ENCODE results near the gene NTMT2. TPM values are rescaled to one million over a fixed set of nuclear protein-coding genes. Genes with fewer than 3 reads are reported as not detected.
"Not testable (repeated sequence)": the region's sequence is repeated elsewhere in the genome, so short reads cannot be mapped to it uniquely, and the experiment has no call there.

The NTMT2 gene
- total RNA-seq = not detected in 2 replicates

DNA sequence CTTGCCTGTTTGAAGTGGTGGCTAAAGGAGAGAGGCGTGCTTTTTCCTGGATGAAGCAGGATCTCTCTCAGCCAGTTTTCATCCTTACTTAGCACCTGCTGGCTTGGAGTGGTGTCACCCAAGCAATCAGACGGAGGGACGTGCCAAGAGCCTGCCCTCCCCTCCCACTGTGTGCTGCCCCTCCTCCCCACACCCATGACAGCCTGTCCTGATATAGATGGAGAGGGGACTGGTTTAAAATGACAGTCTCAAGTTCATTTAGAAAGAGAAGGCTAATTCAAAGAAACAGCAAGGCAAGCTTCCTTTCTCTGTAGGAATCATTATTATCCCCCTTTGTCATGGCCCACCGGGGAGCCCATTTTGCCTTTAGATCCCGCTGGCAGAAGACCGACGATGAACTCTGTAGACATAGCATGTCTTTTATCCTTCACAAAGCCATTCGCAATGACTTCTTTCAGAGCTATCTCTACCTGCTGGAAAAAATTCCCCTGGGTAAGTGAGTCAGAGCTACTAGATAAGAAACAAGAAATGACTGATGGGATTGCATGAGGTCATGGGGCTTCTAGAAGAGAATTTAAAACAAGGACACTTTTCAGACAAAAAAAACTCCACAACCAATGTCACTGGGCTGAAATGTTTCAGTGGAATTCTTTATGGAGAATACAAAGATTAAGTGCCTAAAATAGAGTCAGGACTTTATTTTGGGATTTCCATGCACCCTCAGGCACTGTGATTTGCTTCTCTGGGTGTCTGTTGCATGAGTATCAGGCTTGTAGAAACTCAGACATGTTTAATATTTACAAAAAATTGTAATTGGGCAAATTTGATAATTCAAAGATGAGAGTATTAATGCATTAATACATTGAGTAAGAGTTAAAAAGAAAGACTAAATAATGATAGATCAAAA is at the start of gene NTMT2:
Gene NTMT2, plus strand, starts transcription at position 190 of the 907 bp plus-strand sequence. Its CDS starts 149 bp downstream, at position 339.
- no peak for DNase-seq

DNA sequence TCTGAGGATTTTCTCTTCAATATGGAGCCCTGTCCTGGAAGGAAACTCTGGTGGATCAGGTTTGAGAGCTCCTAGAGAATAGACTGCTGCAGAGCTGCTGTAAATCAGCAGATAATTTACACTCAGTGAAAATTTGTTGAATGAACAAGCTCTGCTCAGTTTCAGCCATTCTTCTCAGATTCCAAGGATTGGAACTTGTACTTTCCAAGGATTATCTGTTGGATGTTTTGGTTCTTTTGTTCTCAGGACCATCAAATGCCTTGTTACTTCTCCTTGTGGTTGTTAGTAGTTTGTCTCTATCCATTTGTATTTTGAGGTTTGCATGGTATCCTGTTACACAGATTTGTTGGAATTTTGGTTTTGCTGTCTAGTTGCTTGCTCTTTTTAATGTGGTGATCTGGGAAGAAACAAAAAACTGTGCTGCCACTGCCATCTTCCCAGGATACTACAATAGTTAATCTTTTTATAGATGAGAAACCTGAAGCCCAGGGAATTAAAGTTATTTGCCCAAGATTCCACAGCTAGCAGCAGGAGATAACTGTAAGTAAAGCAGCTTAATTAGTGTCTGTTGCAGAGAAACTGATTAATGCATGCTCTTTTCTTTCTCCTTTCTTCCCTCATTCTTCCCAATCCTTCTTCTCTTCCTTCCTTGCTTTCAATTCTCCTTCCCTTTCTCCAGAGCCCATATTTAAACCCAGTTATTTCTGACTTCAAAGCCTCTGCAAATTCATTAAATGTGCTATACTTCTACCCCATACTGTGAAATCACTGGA is 49.6 kb upstream of the NTMT2 start:
- DNase-seq = no peak

DNA sequence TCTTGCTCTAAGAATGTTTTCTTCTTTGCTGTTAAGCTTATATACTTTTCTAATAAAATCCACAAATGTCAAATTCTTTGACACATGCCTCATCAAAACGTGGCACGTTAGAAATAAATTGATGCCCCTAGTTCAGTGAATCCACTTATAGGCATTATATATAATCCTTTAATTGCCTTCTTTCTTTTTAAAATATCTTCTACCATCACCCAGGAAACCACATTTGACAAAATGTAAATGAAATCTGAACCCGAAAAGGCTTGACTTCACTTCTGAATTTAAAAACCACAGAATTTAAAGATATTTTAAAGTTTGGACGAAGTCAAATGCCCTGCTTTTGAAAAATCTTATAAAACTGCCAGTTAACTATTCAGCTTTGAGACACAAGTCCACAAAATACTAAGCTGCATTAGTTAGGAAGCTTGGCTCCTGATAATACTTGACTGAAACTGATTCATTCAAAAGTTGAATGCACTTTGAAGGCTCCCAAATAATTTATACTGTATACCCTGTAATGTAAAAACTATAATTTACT is 48.9 kb upstream of the NTMT2 start:
- DNase-seq = no peak

DNA sequence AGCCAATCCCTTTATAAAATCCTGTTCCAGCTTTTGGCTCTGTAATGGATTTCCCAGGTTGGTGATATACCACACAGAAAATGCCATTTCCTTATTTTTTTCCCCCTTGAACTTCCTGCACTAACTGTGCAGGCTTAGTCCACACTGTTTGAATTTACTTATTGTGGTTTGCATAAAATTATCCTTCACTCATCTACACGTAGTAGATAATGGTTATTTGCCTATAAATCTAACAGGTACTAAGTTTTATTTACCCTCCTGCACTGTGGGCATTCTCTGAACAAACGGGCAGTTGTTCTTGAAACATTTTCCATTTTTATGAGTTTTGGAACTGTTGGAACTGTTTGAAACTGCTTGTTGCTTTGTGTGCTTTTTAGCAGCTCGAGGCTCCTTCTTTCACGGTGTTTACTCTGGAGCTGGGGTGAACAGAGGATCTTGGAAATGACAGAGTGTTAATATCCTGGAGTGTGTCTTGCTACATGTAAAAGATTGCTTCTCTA is 48.3 kb upstream of the NTMT2 start:
- DNase-seq = no peak

DNA sequence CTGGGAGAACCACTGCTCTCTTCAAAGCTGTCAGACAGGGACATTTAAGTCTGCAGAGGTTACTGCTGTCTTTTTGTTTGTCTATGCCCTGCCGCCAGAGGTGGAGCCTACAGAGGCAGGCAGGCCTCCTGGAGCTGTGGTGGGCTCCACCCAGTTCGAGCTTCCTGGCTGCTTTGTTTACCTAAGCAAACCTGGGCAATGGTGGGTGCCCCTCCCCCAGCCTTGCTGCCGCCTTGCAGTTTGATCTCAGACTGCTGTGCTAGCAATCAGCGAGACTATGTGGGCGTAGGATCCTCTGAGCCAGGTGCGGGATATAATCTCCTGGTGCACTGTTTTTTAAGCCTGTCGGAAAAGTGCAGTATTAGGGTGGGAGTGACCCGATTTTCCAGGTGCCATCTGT is 32.6 kb upstream of the NTMT2 start:
- not testable (repeated sequence) for DNase-seq

DNA sequence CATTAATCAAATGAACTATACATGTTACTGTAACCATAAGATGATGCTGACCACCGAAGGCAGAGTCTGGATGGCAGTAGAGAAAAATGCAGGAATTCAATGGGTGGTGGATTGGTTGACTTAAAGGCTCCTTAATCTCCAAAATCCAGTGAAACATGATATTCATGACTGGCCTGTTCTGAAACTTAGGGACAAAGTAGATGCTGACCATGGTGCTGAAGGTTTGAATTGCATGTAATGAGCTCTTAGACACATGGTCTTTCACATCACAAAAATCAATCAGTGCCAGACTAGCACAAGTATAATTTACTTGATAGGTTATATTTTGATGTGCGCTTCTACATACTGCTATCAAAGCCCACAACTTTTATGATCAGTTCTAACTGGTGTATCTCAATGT is 30.9 kb upstream of the NTMT2 start:
- DNase-seq = peak; percentile 37

DNA sequence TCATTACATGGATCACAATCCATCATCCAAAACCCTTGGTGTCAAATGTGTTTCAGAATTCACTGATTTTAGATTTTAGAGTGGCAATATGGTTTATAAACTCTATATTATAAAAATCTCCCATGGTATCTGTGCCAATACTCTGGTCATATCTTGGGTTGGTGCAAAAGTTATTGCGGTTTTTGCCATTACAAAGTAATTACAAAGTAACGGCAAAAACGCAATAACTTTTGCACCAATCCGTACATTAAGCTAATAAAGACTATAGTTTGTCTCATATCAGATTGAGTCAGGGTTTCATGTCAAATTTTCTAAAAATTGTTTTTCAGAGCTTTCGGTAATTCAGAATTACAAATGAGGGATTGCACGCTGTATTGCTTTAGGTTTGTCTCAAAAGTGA is 23.4 kb upstream of the NTMT2 start:
- DNase-seq = no peak

DNA sequence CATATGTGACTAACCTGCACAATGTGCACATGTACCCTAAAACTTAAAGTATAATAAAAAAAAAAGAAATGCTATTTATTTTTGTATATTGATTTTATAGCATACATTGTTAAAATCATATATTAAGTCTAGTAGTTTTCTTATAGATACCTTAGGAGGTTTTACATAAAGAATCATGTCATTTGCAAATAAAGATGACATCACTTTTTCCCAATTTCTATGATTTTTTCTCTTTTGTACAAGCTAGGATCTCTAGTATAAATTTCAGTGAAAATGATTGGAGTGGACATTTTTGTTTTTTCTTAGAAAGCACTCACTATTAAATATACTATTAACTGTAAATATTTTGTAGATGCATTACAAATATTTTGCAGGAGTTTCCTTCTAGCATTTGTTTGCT is 20.5 kb upstream of the NTMT2 start:
- DNase-seq = no peak

DNA sequence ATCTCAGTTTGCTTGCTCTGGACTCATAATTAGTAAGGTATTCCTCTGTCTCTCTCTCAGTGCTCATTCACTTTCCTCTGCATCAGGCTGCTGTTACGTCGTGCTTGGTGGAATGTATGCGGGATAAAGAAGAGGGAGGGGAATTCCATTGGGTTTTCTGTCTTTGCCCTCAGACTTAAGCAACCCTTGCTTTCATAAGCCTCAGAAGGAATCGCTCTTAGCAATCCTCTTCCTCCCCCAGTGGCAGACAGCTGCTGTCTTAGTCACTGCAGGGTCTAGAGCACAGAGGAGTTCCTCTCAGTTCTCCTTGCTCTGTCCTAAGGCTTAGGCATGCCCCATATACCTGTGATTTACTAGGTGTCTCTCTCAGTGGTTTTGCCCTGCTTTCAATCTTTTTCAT is 19.1 kb upstream of the NTMT2 start:
- DNase-seq = no peak

DNA sequence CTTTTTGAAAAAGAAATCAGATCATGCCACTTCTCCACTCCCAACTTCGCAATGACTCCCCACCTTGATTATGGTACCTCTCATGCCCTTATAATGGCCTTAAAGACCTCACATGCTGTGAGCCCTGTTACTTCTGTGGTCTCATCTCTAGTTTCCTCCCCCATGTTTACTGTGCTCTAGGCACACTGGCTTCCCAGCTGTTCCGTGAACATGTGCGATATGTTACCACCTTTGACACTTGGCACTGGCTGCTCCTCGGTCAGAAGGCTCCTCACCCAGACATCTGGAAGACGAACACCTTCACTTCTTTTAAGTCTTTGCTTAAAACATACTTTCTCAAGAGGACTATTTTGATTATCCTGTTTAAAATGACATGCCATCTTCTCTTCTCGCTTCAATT is 14.3 kb upstream of the NTMT2 start:
- no peak for DNase-seq

DNA sequence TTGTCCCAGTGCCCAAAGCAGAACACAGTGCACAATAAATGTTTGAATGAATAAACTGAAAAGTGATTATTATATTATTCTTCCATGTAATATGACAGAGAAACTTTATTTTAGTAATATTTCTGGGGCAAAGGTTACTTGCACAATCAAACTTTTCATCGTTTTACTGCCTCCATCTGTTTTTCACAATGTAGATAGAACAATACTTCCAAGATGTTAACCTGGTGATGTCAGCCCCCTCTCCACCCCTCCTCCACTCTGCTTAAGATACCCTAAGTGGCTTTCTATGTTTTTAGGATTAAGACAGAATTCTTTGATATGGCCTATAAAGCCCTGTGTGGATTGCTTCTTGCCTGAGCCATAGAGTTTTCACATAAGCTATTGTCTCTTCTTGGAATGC is 13.8 kb upstream of the NTMT2 start:
- DNase-seq = no peak

DNA sequence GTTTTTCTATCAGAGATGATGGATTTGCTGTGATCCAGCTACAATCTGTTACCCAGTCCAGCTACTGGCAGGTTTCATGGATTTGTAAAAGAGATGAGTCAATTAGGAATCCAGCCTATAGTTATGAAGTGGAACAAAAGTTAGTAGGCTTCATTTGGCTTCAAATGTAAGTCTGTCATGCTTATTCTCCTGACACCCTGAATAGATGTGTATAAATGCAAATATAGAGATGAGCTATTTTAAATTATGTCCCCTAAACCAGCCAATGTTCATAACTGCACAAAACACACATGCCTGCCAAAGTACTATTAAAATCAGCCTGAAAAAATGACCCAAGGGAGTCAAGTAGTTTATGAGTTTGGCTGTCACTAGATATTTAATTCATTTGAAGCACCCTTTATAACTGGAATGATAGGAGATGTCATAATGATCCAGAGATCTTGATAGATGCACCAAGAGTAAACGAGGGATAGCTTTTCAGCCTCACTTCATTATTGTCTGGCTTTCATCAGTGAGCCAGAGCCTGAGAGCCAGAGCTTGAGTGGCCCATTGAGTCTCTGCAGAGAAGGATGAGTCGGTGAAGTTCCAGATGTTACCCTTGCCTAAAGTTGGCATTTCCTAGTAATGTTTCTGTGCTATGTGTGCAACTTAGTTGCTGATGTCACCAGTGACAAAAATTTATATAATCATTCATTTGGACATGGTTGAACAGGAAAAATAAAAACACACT is 11.8 kb upstream of the NTMT2 start:
- DNase-seq = no peak

DNA sequence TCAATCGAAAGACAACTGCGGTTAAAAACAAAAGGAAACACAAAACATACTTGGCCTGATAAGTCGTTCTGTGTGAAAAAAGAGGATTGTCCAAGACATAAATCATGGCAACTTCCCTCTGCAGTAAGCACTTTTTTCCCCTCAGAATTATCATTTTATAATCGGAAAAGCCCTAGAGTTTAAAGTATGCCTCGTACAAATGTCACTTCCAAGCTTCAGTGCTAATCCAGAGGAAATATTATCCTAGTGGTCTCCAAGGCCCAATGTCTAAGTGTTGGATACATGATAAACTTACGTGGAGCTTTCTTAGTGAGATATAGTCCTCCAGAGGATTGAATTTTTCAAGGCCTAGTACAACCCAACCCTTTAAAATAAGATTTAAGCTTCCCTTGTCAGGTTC is 11.2 kb upstream of the NTMT2 start:
- DNase-seq = no peak

DNA sequence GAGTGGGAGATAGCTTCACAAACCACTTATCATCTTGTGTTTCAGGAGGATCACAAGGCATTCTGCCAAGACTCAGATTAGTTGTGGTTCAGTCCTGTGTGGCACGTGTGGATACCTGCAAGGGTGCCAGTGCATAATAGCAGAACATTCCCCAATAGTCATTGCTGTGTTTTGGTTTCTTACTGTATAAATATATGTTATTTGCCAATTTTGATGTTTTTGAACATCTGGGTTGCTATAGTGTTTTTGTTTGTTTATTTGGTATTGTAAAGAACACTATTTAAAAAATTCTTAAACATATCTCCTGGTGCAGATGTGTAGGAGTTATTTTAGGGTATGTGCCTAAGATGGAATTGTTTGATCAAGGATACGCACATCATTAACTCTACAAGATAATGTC is 5.4 kb upstream of the NTMT2 start:
- DNase-seq = no peak

DNA sequence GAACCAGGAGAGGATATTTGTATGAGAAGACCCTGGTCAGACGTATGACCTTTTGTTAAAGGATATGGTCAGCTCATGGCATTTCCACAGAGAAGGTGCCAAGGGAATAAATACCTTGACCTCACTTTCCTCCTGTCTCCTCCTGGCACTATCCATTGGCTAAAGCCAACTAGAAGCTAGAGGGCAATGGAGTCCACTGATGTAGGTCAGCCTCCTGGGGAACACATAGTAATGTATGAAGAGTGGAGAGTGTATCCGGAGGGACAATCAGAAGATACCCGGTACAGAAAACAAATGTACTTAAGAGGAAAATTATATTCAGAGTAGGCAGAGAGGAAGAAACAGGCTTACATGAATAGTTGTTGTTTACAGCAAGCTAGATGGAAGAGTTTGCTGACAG is 698 bp upstream of the NTMT2 start:
- no peak for DNase-seq

DNA sequence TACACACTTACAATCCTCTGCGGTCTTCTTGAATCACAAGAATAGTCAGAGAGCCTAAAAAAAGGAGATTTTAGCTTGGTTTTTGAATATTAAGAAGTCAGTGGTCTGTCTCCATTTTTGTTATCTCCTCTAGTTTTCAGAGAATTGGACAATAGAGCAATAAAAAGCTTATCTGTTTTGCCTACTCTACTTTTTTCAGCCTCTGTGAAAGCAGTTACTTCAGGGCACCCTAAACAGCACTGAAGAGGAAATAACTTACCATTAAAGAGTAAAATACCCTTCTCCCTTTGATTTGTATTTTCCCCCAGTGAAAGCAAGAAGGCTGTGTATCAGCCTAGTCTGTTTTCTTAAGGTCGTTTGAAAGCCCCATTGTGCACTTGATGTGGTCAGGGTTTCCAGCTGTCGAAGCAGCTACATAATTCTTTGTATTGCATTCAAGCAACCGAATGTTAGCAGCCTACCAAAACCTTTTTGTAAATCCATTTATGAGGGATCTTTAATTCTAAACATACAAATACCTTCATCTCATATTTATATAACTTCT is 1.0 kb downstream of the NTMT2 start:
- DNase-seq = no peak

DNA sequence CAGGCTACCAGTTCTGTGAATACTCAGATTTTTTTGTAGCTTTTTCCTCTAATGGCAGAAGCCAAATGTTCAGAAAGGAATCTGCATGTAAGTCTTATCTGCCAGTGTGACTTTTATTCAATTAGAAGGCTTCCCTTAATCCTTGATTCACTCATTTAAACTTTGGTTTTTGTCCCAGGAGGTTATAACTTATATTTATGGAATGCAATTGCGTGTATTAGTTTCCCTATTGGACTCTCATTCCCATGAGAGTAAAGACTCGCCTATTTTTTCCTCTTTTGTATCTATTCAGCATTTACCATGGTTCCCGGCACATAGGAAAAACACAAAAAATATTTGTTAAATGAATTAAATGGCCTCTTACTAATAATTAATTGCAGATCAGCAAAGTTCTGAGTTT is 3.5 kb downstream of the NTMT2 start:
- DNase-seq = no peak

DNA sequence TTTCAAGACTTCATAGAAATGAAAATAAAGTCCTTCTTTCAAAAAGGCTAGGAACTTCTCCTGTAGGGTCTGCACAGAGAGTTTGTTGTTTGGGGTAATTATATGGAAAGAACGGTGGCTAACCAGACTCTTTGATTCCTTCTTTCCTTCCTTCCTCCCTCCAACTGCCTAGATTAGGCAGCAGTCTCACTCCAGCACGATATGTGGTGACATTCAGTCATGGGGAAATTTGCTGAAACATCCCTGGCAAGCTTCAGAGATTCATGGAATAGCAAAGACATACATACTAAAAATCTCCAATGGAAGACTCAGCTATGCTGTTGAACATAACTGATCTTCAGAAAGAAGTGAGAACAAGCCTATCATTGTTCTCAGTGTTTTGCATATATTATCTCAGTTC is 4.3 kb downstream of the NTMT2 start:
- no peak for DNase-seq

DNA sequence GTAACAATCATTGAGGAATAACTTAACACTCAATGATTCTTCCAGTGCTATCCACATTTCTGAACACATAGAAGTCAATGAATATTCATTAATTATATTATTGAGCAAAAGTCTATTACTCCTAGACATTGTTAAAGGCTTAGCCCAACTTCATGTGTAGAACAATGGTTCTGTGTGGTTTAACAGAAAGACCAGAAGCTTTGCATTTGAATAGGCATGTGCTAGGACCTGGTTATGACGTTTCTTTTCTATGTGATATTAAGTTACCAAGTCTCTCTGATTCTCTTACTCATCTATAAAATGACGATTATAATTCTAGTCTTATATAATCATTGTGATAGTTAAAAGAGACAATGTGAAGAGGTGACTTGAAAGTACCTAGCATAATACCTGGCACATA is 5.2 kb downstream of the NTMT2 start:
- DNase-seq = no peak

DNA sequence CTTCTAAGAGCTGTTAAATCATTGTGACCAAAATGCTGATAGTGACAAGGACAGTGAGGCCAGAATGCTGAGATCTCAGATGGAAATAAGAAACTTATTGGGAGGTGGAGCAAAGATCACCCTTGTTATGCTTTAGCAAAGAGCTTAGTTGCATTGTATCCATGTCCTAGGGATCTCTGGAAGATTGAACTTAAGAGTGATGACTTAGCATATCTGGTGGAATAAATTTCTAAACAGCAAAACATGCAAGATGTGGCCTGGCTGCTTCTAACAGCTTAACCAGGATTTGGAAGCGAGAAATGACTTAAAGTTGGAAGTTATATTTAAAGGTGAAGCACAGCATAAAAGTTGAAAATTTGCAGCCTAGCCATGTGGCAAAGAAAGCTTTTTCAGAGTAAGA is 7.7 kb downstream of the NTMT2 start:
- DNase-seq = no peak

DNA sequence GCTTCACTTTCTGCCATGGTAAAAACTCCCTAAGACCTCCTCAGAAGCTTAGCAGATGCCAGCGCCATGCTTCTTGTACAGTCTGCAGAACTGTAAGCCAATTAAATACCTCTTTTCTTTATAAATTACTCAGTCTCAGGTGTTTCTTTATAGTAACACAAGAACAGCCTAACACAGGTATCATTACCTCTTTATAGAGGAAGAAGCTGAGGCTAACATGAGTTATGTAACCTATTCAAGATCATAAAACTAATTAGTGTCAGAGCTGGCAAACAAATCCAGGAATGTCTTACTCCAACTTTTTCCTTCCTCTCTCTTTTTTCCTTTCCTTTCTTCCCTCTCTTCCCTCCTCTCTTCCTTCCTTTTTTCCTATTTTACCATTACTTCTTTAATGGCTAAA is 9.3 kb downstream of the NTMT2 start:
- no peak for DNase-seq

DNA sequence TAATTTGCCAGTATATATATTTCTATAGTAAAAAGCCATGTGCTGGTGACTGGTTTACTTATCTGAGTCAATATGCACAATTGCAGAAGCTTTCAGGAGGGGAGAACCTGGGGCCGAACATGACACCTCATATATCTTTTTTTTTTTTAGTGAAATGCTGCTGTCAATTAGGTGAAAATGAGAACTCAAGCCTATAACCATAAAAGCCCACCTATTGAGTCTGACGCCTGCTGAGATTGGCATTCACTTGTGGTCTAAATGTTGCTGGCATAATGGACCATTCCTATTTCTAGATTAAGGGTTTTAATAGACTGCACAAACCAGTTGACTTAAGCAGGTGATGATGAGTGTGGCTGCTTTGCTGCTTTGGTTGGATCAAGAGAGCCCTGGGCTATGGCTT is 10.8 kb downstream of the NTMT2 start:
- no peak for DNase-seq

DNA sequence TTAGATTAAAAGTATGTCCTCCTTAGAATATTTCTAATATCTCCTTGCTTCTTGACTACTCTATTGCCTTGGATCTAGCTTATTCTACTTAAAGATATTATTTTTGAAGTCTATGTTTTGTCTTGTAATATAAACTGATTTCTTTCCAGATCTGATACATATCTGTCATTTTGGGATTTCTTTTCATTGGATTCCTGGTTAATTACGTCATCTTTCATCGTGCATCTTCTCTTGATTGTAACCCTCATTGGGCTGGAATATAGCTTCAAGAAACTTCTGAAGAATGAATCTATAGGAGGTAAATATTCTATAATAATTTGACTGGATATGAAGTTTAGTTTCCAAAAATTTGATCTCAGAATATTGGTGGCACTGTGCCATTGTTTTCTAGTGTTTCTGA is 12.1 kb downstream of the NTMT2 start:
- DNase-seq = no peak

Measured in dermis blood vessel endothelial cell (primary cell).